ENCODE data around the gene FICD. TPM values are rescaled to one million over a fixed set of nuclear protein-coding genes. Genes with fewer than 3 reads are reported as not detected.

Gene FICD
- total RNA-seq, 4 donors from 2014 or later: 1.6 to 4.0 (median 2.1) TPM

- Histone ChIP-seq H3K9me3 (no peaks in the 10 kb centered on the region), H3K36me3 (peaks cover 45 to 100% (median 78%) of the 10 kb centered on the region in 3 donors), H3K4me1 (no peaks in the 10 kb centered on the region), H3K27ac (no peak overlapping the region), H3K27me3 (no peaks in the 10 kb centered on the region), H3K4me3 (no peak overlapping the region)
- WGBS, 2 donors: 71 to 81% methylated on average over 8 to 10 of the region's 10 CpGs
- no peak for DNase-seq
- TF ChIP-seq CTCF (IDR thresholded peaks at IDR 0.05): no peak
- no peak for TF ChIP-seq POLR2A (IDR thresholded peaks at IDR 0.05)
- intact Hi-C loops (cut with DNase I): no loop called here
Measured at GRCh38 chr12:108526482-108527165, 11.5 kb downstream of the FICD start.

DNA sequence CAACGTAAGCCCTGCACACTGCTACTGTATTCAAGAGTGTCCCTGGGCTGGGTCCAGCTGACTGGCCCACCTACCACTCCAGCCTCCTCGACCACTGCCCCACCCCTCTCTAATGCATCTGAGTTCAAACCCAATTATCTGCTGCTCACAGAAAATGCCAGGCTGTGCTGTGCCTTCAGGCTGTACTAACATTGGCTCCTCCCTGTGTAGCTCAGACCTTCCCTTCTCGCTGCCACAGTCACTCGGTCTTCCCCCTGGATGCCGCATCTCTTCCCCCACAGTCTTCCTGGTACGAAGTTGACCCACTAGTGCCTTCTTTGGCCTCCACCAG is 12.1 kb downstream of the FICD start:
- H3K36me3 ChIP-seq: peaks cover 45 to 100% (median 79%) of the 10 kb centered on the region in 3 donors
- no peak for TF ChIP-seq POLR2A (IDR thresholded peaks at IDR 0.05)
- no peak for TF ChIP-seq CTCF (IDR thresholded peaks at IDR 0.05)
- no peak overlapping the region for H3K27ac ChIP-seq
- intact Hi-C loops (cut with DNase I): no loop called here
- no peaks in the 10 kb centered on the region for H3K27me3 ChIP-seq
- H3K4me1 ChIP-seq: no peaks in the 10 kb centered on the region
- DNase-seq: no peak
- no peaks in the 10 kb centered on the region for H3K9me3 ChIP-seq
- WGBS, 2 donors: 85 to 92% methylated on average over 6 of the region's 6 CpGs
- H3K4me3 ChIP-seq: no peak overlapping the region

- H3K36me3 ChIP-seq: peaks cover 37 to 100% (median 60%) of the 10 kb centered on the region in 3 donors
- H3K27me3 ChIP-seq: no peaks in the 10 kb centered on the region
Measured at GRCh38 chr12:108530161-108530560, 15.1 kb downstream of the FICD start.

GRCh38 chr12:108531929-108532848 is 17.1 kb downstream of the FICD start:
- H3K9me3 ChIP-seq: no peaks in the 10 kb centered on the region
- no peaks in the 10 kb centered on the region for H3K27me3 ChIP-seq
- H3K36me3 ChIP-seq: peaks cover 36 to 100% (median 65%) of the 10 kb centered on the region in 3 donors
- intact Hi-C loops (cut with DNase I): no loop called here
- WGBS, 2 donors: 94 to 96% methylated on average over 13 to 15 of the region's 15 CpGs
- no peak for TF ChIP-seq POLR2A (IDR thresholded peaks at IDR 0.05)
- no peak for TF ChIP-seq CTCF (IDR thresholded peaks at IDR 0.05)
- no peak for DNase-seq
- H3K4me1 ChIP-seq: no peaks in the 10 kb centered on the region
- H3K4me3 ChIP-seq: no peak overlapping the region
- no peak overlapping the region for H3K27ac ChIP-seq

More at GRCh38 chr12:108530161-108530560, 15.1 kb downstream of the FICD start:
- Histone ChIP-seq H3K9me3 (no peaks in the 10 kb centered on the region), H3K27ac (no peak overlapping the region), H3K4me1 (no peaks in the 10 kb centered on the region), H3K4me3 (no peak overlapping the region)
- intact Hi-C loops (cut with DNase I): no loop called here
- TF ChIP-seq POLR2A (IDR thresholded peaks at IDR 0.05): no peak
- no peak for TF ChIP-seq CTCF (IDR thresholded peaks at IDR 0.05)
- no peak for DNase-seq
- 90 to 94% methylated on average over 9 of the region's 9 CpGs for WGBS, 2 donors

DNA sequence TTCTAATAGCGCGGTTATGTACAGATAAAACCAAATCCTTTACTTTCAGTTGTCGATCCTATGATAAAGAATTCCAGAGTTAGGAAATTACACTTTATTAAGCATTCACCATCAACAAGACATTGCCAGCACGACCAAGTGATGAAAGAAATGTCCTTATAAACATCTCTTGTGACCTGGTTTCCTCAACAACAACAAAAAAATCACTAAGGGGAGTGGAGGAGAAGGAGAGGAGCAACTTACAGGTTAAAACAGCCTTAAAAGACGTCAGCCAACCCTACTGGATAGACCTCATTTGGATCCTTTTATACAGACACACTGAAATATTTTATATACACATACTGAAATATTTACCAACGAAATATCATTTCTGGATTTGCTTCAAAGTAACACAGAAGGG is 23.1 kb downstream of the FICD start:
- DNase-seq: no peak
- H3K9me3 ChIP-seq: no peaks in the 10 kb centered on the region
- WGBS, 2 donors: 77 to 88% methylated on average over 6 of the region's 6 CpGs
- intact Hi-C loops (cut with DNase I): no loop called here
- H3K4me3 ChIP-seq: no peak overlapping the region
- TF ChIP-seq POLR2A (IDR thresholded peaks at IDR 0.05) (no peak), CTCF (IDR thresholded peaks at IDR 0.05) (no peak)
- peaks cover 0 to 10% (median 5%) of the 10 kb centered on the region in 3 donors for H3K4me1 ChIP-seq
- no peaks in the 10 kb centered on the region for H3K27me3 ChIP-seq
- peaks cover 16 to 80% (median 29%) of the 10 kb centered on the region in 3 donors for H3K36me3 ChIP-seq
- H3K27ac ChIP-seq: no peak overlapping the region
